OCI-M2 (cell line): ENCODE data around the gene GLRA1.
"Not testable (repeated sequence)": the region's sequence is repeated elsewhere in the genome, so short reads cannot be mapped to it uniquely, and the experiment has no call there.

Source experiments
- DNase-seq: peaks from one replicate; lab custom pipeline; 2025; ENCODE audit not compliant: unreplicated experiment; lab: John Stamatoyannopoulos, UW

GLRA1 gene

DNA sequence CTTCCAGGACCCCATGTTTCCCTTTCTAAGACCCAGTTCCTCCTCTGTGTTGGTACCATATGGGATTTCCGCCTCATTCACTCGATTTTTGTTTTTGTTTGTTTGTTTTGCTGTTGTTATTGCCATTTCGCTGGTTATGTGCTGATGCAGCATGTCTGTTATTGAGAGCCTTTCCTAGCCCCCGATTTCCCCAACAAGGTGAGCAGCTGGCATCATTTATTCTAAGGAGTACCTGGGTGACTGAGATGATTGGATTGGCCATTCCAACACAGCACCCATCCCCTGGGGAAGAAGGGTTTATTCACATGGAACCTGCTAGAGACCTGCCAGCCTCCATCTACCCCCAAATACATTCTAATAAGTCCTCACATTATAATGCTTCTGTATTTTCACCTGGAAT is 2.7 kb downstream of the GLRA1 start:
- no peak for DNase-seq

DNA sequence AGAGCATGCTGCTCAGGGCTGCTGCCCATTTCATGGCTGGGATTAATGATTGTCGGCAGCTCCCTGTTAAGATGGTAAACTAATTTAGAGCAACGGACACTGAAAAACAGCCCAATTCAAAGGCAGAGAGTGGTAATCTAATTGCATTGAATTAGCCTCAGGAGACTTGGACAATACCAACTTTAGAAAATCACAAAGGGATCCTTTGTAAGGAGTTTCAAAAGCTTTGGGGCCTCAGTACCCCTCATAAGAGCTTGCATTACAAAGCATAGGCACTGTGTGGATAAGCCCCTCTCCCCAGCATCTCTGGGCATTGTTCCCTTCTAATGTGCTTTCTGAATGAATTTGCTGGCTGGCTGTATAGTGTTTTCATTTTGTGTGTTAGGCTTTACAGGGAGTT is 6.7 kb downstream of the GLRA1 start:
- no peak for DNase-seq

DNA sequence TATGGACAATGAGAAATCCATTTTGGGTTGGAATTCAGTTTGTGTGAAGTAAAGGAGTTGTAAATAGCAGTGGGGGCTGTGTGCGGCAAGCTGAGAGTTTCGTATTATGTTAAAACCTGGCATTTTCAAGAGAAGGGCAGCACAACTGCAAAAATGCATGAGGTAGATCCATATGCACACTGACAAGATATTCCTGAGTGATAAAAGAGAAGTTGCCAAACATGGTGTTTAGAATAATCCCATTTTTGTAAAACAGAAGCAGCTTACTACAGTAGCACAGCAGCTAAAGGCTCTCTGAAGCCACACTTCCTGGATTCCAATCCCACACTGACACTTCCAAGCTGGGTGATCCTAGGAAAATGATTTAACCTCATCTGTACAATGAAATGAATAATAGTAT is 11.2 kb downstream of the GLRA1 start:
- no peak for DNase-seq

DNA sequence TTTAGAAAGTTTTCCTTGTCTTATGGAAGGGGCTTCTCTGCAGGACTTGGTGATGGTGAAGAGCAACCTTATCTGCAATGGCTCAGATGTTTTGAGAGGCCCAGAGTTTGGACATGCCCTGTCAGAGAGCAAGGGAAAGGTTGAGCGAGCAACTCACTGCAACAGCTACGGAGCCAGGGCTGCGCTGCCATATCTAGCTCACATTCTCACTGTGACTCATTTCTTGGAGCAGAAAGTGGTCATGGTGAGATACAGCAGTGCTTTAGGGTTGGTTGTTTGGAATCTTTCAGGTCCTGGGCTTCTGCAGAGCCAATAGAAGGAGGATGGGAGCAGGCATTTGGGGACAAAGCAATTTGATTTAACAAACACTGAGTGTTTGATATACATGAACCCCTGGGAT is 12.3 kb downstream of the GLRA1 start:
- DNase-seq, result no peak

DNA sequence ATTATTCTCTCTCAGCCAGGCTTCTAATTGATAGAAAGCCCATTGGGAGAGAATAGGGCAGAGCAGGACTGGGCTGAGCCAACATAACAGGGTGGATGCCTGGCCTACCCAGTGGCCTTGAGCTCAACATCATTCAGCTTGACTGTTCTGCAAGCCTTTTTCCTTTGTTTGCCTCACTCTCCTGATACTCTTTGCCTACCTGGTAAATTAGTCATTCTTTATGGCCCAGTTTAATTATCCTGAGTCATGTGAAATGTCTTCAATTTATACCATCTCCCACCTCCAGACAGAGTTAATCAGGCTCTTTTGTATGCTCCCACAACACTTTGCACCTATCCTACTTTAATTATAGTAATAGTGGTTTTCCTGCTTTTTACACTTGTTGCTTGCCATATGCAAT is 13.6 kb downstream of the GLRA1 start:
- no peak for DNase-seq

DNA sequence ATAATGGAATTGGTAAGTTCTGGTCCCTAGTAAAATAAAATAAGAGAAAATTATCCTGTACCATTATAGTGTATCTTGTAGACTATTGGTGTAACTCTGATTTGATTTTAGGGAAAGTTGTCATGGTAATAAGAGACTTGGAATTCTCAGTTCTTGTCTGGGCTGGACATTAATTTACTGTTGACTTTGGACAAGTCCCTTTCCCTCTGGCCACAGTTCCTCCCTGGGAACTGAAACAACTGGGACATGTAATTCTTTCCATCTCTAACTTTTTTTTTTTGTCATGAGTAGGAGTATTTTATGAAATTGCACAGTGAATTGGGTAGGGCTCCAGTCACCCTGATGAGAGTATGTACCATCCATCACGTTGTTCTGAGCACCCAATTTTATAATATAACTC is 15.0 kb downstream of the GLRA1 start:
- no peak for DNase-seq

DNA sequence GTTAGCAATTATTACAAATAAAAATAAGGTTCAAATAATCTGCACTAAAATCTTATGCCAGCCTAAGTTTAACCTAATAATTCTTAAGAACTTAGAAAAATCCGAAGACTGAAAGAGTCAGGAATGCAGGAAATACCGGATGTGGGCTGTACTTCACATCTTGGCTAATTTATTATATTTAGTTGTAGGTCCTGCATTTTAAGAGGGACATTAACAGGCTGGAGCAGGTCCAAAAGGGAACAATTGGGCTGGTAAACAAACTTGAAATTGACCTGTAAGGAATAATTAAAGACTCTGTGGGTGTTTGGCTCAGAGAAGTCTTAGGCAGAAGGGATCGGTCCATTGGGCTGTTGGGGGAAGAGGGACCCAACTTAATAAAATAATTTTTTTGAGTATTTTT is 18.4 kb downstream of the GLRA1 start:
- DNase-seq, result no peak

DNA sequence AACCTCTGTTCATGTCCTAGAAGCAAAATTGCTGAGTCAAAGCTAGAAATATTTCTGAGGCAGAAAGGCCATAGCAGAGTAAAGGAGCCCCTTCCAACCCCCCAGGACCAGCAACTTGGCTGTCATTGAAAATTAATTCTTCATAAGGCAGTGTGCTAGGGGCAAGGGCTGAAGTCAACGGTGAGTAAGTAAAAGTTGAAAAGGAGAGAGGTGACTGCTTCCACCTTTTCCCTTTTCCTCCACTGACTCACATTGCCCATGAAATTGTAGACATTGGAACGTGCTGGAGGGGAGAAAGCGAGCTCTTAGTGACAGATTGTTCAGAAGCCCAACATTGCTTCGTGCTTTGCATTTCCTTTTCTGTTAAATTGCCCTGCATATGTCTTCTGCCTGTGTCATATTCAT is 19.1 kb downstream of the GLRA1 start:
- no peak for DNase-seq

DNA sequence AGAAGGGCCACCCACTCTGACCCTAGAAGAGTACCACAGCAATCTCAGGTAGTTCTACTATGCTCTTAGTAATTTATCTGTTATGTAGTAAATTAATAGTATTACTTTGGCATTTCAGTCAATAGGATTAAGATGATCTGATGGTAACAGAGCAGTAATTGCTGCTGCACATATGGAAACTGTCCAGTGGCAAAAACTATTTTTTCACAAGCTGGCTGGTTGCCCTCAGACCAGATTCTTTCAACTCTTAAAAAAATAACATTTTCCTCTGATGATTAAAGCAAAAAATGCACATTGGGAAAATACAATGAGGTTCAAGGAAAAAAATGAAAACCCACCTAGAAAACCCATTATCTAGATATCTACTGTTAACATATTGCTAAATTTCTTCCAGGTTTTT is 19.7 kb downstream of the GLRA1 start:
- no peak for DNase-seq

DNA sequence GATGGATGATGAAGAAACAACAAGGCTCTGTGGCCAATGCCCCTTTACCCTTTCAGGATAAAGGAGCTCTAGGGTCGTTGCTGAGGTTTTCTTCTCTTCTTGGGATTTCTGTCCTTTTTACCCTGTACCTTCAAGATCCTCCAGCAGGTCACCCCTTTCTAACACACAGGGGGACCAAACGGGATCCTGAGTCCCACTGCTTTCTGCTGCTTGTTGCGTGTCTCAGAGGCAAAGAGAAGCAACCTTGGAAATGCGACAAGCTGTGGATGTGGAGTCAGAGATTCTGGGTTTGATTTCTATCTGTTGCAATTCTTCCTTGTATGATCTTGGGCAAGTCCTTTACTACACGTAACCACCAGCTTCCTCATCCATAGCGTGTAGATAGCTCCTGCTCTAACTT is 20.5 kb downstream of the GLRA1 start:
- no peak for DNase-seq

DNA sequence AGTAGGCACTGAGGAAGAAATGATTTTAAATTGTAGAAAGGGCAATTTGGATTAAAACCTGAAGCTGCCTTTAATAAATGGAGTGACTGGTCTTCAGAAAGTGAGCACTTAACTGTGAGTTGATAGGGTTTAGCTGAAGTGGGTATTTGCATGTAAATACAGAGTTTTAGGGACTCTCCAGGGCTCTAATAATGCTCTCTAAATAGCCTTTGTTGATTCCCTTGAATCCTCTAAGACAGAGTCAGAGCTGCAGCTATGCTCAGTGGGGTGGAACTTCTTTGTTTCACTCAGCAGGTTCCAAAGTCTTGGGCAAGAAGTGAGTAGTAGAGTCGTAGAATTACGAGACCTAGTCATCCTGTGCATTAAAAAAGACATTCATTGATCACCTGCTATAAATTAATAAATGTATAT is 21.4 kb downstream of the GLRA1 start:
- DNase-seq, result no peak

DNA sequence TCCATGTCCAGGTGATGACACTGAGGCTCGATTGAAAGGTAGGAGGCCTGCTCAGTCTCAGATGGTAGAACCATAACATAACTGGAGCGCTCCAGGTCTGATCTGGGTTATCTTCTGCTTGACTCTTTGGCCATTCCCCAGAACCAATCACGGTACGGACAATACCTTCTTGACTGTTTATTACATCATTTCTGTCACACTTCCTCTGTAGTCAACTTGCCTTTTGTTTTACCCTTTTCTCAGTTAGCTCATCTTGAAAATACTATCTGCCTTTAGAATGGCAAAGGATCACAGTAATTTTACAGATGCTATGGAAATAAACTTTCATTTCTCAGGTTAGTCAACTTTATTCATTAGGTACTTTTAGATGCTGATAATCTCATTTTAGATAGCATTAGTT is 22.4 kb downstream of the GLRA1 start:
- no peak for DNase-seq

DNA sequence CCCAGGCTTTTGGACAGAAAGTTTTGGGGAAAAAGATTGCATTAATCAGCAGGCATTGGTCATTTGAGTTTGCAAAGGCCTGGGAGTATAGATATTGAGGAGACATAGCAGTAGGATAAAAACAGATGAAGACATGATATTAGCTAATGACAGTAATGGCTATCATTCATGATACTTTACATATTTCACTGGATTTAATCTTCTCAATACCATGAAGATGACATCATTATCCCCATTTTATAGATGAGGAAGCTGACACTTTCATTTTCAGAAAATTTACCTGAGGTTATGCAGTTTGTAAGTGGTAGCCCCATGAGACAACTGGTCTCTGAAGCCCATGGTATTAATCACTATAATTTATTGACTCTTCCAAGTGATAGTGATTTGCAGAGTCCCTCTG is 23.0 kb downstream of the GLRA1 start:
- DNase-seq, result no peak

DNA sequence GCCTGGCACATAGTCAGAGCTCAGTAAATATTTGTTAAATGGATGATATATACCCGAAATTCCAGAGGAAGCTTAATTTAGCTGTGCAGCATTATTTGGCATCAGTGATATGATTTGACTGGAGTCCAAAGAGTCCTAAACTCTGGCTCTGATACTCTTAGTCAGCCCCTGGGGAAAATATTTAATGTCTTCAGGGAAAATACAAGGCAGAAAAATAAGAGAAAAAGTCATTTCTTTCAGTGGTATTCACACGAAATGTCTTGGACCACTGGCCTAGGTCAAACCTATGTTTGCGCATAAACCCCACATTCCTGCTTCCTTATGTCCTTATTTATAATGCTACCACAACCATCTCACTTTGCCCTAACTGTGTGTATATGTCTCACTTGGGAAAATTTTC is 23.8 kb downstream of the GLRA1 start:
- no peak for DNase-seq

DNA sequence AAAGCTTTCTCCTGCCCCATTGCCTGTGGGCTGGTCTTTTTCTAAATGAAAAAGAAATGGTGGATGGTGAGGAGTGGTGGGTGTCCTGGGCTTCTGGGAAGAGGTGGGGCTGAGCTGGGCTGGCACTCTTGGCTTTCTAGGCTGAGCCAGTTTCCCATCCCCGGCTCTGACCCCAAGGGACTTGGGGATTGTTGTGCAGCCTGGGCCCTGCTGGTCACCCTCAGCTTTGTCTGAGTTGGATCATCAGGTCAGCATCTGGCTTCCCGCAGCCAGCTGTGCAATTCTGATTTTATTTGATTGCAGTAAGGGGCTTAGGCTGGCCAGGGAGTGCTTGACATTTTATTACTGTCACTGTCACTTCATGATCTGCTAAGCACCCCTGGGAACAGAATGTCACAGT is 25.3 kb downstream of the GLRA1 start:
- DNase-seq, result no peak

DNA sequence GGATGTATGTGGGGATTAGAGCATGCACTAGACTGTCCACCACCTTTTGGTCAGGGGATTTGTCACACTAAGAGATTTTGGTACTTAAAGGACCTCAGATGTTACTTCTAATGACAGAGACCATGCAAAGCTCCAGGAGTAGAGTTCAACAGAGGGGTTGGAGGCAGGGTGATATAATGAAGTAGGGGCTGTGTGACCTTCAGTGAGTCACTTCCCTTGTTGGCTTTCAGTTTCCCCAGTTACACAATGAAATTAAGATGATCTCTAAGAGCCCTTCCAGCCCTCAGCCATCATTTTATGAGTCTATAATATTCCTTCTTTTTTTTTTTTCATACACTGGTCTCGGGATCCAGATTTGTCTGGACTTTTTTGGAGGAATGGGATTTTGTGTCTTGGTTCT is 26.8 kb downstream of the GLRA1 start:
- no peak for DNase-seq

DNA sequence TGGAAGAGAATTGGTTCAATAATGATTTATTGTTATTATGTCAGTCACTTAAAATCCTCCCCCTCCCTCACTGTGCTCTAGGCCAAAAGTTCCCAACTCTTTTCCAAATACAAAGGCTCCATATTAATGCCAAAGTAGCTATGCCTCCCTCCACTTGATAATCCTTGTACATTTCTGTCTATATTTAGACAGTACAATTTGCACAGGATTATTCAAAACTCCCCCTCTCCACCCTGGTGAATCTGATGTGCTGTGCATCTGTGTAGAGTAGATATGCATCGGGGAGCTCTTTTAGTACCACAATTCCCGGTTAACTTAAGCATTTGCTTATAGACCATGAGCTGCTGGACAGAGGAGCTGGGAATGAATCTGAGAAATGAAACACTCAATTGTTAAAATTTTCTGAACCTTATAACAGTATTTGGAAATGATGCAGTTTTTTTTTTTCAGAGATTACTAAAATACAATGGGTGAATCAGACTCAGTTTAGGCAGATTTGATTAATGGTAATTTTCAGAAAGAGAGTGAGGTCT is 27.6 kb downstream of the GLRA1 start:
- no peak for DNase-seq

DNA sequence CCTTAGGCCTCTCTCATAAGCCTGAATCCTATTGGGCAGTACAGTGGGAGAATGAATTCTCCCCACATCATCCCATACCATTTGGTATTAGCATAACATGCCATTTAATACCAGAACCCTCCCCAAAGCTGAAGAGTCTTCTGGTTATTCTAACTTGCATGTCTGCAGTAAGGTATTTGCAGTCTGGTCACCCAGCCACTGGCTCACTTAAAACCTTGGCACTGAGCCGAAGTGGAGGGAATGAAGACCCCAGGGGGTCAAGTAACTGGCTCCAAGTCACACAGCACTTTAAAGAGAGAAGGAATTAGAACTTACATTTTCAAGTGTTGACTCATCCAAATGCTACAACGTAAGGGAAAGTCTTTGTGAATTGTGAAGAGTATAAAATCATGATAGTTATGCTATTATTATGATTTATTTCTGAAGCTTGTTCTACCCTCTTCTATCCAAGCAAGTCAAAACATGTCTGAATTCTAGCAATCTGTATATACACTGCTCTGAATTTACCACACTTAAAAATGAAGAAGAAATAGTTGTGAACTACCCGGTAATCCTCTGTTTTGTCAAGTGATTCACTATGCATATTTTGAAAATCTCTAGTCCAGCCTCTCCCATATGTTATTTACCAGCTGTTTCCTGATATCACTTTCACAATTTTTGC is 28.5 kb downstream of the GLRA1 start:
- no peak for DNase-seq

DNA sequence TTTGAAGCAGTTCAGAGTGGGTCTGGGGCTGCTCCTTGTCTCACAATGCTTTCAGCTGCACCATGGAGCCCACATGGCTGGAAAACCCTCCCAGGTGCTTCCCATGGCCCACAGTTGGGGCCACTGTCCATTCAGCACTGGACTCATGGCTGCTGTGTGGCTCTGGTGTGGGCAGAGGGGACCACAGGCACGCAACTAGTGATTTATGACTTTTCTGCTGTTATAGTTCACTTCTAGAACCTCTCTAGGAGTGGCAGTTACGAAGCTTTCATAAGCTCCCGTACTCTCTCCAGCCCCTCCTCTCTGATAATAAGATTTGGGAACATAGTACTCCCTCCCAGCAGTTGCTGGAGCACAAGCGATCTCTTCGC is 29.0 kb downstream of the GLRA1 start:
- DNase-seq, result no peak

DNA sequence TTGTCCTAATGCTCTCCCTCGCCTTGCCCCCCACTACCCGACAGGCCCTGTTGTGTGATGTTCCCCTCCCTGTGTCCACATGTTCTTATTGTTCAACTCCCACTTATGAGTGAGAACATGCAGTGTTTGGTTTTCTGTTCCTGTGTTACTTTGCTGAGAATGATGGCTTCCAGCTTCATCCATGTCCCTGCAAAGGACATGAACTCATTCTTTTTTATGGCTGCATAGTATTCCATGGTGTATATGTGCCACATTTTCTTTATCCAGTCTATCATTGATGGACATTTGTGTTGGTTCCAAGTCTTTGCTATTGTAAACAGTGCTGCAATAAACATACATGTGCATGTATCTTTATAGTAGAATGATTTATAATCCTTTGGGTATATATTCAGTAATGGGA is 31.2 kb downstream of the GLRA1 start:
- not testable (repeated sequence) for DNase-seq

DNA sequence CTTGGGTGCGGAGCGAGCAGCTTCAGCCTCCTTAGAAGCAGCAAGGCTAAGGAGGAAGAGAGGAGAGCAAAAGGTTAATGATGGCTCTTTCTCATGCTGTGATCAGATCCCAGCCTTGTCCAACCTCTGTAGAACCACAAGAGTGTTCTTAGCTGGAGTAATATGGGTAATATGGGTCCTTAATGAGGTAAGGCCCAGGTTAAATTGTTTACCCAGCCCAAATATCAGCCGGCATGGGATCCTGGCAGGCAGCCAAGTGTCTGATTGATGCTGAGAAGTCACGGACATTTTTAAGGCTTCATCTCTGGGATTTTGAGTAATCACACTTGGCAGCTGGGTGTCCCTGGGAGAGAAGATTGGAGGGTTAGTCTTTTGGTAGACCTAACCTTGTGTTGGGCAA is 32.3 kb downstream of the GLRA1 start:
- no peak for DNase-seq

DNA sequence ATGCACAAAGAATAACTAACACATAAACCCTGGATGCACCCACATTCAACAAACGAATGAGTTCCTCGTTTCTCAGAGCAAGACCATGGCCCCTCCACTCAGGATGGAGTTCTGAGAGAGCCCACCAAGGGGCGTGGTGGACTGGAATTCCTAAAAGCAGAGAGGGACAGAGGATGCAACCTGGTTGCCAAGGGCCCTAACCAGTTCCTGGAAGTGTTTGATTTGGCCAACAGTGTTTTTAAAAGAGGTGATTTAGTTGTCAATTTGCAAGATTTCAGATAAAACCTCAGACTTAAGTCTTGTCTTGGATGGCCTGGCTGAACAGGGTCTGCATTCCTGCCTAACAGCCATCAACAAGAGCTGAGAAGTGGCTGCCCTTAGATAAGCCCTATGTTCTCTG is 34.4 kb downstream of the GLRA1 start:
- DNase-seq, result no peak

DNA sequence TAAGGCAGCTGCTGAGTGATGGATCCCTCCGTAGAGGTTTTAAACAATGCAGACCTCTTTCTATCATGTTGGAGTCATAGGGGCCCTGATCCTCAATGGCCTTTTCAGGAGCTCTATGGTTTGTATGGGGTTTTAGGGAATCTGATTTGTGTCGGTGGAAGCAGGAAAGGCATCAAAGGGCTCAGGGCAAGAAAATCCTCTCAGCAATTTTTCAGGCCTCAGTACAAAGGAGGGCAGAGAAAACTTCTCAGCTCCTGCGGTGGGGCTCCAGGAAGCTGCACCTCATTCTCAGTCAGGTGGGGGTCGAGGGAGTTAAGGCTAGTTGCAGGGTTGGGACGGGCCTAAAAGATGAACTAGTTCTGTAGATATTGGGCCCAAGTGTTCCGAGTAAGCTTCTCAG is 35.0 kb downstream of the GLRA1 start:
- no peak for DNase-seq
